Activated naive CD8-positive, alpha-beta T cell treated with anti-CD3 and anti-CD28 coated beads, Interleukin-2, amount 50 U/mL, for 24 hours (primary cell): ENCODE results near the gene ICA1L.

Experiments used
- ATAC-seq: fragments of 150-1000 bp; cut with Tn5 transposase; one replicate; pipeline ENCODE4 v1.10.0; 2021
- DNase-seq: peaks from one replicate; pipeline ENCODE4 v3.0.0; 2021
- H3K27ac Mint-ChIP-seq: one replicate; pipeline ENCODE4 v1.8.0; 2021; ENCODE audit warnings: mild to moderate bottlenecking, mixed read lengths
- H3K27me3 Mint-ChIP-seq: one replicate; pipeline ENCODE4 v1.8.0; 2021; ENCODE audit warnings: mixed read lengths
- H3K36me3 Mint-ChIP-seq: one replicate; pipeline ENCODE4 v1.8.0; 2021; ENCODE audit warnings: low read depth, mixed read lengths
- H3K4me1 Mint-ChIP-seq: one replicate; pipeline ENCODE4 v1.8.0; 2021; ENCODE audit warnings: mixed read lengths
- H3K4me3 Mint-ChIP-seq: one replicate; pipeline ENCODE4 v1.8.0; 2021; ENCODE audit warnings: mild to moderate bottlenecking, moderate library complexity, mixed read lengths
- H3K9me3 Mint-ChIP-seq: one replicate; pipeline ENCODE4 v1.8.0; 2021; ENCODE audit warnings: mixed read lengths

Gene ICA1L

DNA sequence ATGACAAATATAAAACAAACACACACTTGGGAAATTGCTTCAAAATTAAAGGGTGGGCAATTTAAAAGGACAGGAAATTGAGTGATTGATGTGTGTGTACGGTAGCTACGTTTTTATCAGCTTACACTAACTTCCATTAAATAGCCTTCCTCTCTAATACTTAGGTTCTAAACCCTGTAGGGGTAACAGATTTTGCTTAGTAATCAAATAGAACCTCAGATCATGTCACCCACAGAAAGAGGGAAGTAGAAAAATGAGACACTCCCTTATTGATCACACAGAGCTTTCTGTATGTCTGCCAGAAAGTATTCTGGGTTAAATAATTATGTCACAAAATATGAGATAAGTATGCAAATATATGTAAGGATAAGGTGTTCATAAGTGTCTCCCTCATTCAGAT lies 93.3 kb downstream of the ICA1L start:
- Mint-ChIP-seq H3K27me3 (no peaks in the 10 kb centered on the region), H3K9me3 (no peaks in the 10 kb centered on the region), H3K4me3 (no peak overlapping the region), H3K36me3 (peaks cover 36% of the 10 kb centered on the region), H3K4me1 (peaks cover 40% of the 10 kb centered on the region), H3K27ac (no peak overlapping the region)
- ATAC-seq (no peak), DNase-seq (no peak)

DNA sequence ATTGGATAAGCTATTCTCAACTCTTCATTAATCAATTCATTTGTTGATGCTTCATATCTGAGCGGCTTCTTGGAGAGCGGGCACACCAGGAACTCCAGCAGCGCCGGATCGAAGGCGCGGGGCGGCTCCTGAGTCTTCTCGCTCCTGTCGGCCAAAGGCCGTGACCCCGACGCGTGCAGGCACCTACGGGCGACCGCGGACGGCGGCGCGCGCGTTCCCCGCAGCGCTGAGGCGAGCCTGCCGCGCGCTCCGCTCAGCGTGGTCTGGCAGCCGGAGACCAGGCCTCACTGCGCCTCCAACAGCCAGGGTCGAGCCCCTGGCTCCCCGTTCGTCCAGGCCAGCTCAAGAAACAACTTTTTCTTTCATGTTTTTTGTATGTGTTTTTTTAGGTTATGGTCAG lies 97.5 kb downstream of the ICA1L start:
- Mint-ChIP-seq H3K4me3 (no peak overlapping the region), H3K9me3 (no peaks in the 10 kb centered on the region), H3K4me1 (peaks cover 24% of the 10 kb centered on the region), H3K36me3 (peaks cover 24% of the 10 kb centered on the region), H3K27me3 (no peaks in the 10 kb centered on the region), H3K27ac (peak overlapping the region; percentile 29)
- no peak for ATAC-seq
- no peak for DNase-seq

DNA sequence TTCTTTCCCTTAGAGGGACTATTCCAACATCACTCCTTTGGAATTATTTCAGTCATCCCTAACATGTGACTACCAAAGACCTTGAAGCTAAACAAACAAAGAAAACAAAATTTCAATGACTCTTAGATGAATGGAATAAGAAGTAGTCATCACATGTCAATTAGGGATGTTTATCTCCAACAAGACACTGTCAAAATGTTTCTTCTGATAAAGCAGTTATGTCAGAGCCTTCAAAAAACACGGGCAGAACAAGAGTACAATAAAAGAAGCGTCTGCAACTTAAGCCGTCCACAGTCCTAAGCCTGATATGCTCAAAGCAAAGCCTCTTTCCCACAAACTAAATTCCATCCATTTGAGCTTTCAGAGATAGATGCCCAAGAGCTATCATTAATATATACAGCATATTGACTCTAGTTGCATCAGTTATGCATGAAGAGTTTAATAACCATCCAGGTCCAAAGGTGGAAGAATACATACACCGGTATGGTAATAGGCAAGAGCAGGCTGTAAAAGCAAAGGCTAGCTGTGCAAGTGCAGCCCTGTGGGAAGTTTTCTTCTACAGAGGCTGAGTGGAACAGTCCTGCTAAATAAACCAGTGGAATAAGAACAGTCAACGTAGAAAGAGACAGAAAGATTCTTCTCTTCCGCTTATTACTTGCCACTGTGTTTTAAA lies 98.1 kb downstream of the ICA1L start:
- DNase-seq = no peak
- Mint-ChIP-seq H3K9me3 (no peaks in the 10 kb centered on the region), H3K36me3 (peaks cover 21% of the 10 kb centered on the region), H3K27ac (no peak overlapping the region), H3K4me3 (no peak overlapping the region), H3K4me1 (peaks cover 20% of the 10 kb centered on the region), H3K27me3 (no peaks in the 10 kb centered on the region)
- ATAC-seq = no peak

DNA sequence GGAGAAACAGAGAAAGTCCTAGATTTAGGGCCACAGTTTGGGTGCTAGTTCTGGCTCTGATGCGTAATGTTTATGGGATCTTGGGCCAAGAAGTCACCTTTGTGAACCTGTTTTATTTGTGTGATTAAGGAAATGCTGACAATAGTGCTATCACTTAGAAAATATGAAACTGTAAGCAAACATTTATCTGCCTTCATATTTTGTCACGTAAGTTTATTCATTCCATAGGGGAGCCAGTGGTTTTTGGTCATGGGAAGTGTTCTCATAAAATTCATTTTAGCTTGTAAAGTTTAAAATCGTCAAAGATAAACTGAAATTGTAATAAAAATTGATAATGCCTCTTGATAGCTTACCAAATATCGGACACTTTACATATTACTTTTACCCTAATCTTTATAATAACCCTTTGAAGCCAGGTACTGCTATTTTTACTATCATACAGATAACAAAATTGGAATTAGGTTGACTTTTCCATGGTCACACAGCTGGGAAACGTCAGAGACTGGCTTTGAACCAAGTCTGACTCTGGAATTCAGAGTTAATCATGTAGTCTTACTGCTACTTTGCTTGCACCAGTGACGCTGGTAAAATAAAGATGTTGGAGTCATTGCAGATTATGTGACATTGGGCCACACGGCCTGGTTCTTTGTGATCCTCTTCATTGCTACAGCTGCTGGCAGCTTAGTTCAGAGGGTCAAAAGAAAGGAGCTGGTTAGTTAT lies 99.7 kb downstream of the ICA1L start:
- ATAC-seq = no peak
- Mint-ChIP-seq H3K27me3 (no peaks in the 10 kb centered on the region), H3K4me3 (no peak overlapping the region), H3K27ac (no peak overlapping the region), H3K9me3 (no peaks in the 10 kb centered on the region), H3K36me3 (peaks cover 18% of the 10 kb centered on the region), H3K4me1 (peaks cover 16% of the 10 kb centered on the region)
- no peak for DNase-seq

DNA sequence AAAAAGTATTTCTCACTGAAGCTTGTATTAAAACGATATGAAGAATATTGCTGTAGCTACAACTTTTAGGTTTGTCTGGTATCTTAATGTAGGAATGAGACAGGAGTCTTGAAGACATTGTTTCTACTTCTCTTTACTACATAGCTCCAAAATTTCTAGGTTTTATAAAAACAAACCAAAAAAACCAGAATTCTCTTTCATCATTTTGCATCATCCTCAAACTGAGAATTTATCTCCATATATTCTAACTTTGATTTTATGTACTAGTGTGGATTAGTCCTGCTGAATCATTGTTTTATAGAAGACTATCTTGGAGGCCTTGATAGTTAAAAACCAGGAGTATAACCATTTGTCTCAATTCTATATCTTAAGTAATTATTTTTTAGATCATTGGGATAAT lies 100.2 kb downstream of the ICA1L start:
- DNase-seq = no peak
- Mint-ChIP-seq H3K27ac (no peak overlapping the region), H3K27me3 (no peaks in the 10 kb centered on the region), H3K36me3 (peaks cover 16% of the 10 kb centered on the region), H3K9me3 (no peaks in the 10 kb centered on the region), H3K4me1 (peaks cover 16% of the 10 kb centered on the region), H3K4me3 (no peak overlapping the region)
- no peak for ATAC-seq

DNA sequence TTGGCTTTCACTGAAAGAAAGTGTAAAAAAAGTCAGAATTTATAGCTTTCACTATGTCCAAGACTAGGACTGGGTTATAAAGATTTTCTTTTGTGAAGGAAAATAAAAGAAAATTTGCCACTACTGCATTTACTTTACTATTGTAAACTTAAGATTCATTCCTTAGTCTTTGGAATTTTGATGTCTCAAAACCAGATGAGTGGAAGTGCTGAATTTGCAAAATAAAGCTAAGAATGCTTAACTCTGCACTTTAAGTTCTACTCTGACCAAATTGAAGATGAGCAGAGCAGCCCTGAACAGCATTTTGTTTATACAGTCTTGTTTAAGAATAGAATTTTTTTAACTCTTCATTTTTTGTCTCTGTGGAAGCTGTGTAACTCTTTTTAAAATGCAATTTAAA lies 102.4 kb downstream of the ICA1L start:
- Mint-ChIP-seq H3K4me1 (peaks cover 23% of the 10 kb centered on the region), H3K27me3 (no peaks in the 10 kb centered on the region), H3K9me3 (no peaks in the 10 kb centered on the region), H3K27ac (no peak overlapping the region), H3K36me3 (peaks cover 17% of the 10 kb centered on the region), H3K4me3 (no peak overlapping the region)
- DNase-seq (no peak), ATAC-seq (no peak)

DNA sequence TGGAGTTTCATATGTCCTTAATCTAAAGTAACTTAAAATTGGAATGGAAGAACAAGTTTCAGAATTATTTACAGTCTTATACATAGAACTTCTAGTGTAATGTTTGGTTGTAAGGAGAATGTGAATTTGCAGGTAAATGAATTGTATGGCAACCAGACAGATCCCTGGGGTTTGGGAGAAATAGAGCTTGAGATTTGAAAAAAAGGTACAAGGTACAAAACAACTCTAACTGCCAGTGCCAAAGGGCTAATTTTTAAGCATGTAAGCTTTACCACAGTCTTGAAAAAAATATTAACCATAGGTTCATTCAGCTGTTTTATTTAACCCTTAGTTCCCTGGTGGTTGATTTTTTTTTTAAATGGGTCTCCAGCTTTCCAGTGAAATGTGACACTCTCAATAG lies 103.3 kb downstream of the ICA1L start:
- peaks cover 17% of the 10 kb centered on the region for H3K36me3 Mint-ChIP-seq
- H3K9me3 Mint-ChIP-seq = no peaks in the 10 kb centered on the region
- no peaks in the 10 kb centered on the region for H3K27me3 Mint-ChIP-seq
- peak overlapping the region; percentile 3 for H3K27ac Mint-ChIP-seq
- ATAC-seq = no peak
- H3K4me1 Mint-ChIP-seq = peaks cover 31% of the 10 kb centered on the region
- no peak for DNase-seq
- H3K4me3 Mint-ChIP-seq = no peak overlapping the region

DNA sequence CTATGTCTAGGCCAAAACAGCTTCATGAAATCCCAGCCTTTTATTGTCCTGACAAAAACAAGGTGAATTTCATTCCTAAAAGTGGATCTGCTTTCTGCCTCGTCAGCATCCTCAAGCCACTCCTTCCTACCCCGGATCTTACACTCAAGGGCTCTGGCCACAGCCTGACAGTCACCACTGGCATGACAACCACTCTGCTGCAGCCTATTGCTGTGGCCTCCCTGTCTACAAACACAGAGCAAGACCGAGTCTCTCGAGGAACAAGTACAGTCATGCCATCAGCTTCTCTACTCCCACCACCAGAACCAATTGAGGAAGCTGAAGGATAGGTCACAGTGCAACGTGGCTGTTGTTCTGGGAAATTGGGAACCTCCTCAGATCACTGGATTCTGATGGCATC lies 106.1 kb downstream of the ICA1L start:
- peak overlapping the region; percentile 32 for H3K27ac Mint-ChIP-seq
- no peak for DNase-seq
- H3K4me1 Mint-ChIP-seq = peaks cover 48% of the 10 kb centered on the region
- no peaks in the 10 kb centered on the region for H3K9me3 Mint-ChIP-seq
- peaks cover 17% of the 10 kb centered on the region for H3K36me3 Mint-ChIP-seq
- H3K27me3 Mint-ChIP-seq = no peaks in the 10 kb centered on the region
- no peak overlapping the region for H3K4me3 Mint-ChIP-seq
- no peak for ATAC-seq

DNA sequence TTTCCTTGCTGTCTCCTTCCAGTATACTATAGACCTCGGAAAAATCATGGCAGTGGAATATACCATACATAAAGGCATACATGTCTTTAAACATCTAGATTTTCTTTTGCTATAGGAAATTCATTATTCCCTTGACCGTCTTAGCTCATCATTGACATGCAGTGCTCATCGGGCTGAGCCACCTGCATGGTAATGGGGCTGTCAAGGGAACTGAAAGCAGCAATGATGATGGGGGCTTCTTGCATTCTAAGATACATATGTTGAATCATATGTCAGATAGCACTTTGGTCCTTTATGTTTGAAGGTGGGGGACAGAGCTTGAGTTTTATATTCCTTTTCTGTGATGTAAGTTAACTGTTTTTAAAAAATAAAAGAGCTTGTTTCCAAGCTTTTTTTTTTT lies 106.6 kb downstream of the ICA1L start:
- Mint-ChIP-seq H3K27me3 (no peaks in the 10 kb centered on the region), H3K27ac (no peak overlapping the region), H3K36me3 (peaks cover 16% of the 10 kb centered on the region), H3K4me3 (no peak overlapping the region), H3K9me3 (no peaks in the 10 kb centered on the region), H3K4me1 (peaks cover 49% of the 10 kb centered on the region)
- DNase-seq = no peak
- no peak for ATAC-seq

DNA sequence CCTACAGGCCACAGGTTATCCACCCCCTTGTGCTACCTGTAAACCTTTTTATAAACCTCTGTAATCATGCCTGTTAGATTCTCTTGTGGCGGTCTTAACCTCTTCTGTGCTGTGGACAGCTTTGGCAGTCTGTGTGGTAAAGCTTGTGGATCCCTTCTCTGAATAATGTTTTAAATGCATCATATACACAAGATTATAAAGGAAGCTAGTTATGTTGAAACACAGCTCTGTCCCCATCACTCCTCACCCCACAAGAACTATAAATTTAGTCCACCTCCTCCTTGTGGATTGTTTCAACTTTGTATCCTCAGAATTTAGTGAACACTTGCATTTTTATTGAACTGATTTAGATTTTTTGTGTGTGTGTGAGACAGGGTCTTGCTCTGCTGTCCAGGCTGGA lies 107.7 kb downstream of the ICA1L start:
- DNase-seq (no peak), ATAC-seq (no peak)
- H3K36me3 Mint-ChIP-seq = peaks cover 14% of the 10 kb centered on the region
- H3K27me3 Mint-ChIP-seq = no peaks in the 10 kb centered on the region
- peak overlapping the region; percentile 93 for H3K27ac Mint-ChIP-seq
- H3K9me3 Mint-ChIP-seq = no peaks in the 10 kb centered on the region
- H3K4me3 Mint-ChIP-seq = peak overlapping the region; percentile 76
- H3K4me1 Mint-ChIP-seq = peaks cover 38% of the 10 kb centered on the region

DNA sequence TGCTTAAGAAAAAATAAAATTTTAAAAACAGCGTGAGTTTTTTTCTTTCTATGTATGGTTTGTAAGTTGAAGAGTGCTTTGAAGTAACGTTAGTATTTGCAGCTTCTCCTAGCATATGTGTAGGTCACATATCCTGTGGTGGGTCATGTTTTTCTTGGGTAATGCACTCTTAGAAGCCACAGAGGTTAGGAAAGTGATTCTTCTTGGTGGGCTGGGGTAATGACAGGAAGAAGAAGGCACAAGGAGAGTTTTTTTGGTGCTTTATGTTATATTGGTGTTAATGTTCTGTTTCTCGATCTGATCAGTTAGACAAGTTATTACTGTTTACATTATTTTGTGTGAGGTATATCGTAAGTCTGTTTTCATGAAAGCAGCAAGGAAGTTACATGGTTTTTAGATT lies 109.0 kb downstream of the ICA1L start:
- H3K9me3 Mint-ChIP-seq = no peaks in the 10 kb centered on the region

DNA sequence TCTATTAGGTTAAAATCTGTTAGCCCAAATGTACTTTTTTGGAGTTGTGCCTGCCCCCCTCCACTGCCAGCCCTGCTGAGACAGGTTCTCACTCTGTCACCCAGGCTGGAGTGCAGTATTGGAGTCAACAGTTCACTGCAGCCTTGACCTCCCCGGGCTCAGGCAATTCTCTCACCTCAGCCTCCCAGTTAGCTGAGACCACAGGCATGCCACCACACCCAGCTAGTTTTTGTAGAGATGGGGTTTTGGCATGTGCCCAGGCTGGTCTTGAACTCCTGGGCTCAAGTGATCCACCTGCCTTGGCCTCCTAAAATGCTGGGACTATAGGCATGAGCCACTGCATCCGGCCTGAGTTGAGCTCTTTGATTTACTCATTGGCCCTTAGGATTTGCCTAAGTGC lies 110.7 kb downstream of the ICA1L start:
- peak overlapping the region; percentile 21 for H3K27ac Mint-ChIP-seq
- no peaks in the 10 kb centered on the region for H3K9me3 Mint-ChIP-seq
- DNase-seq (no peak), ATAC-seq (no peak)
- no peak overlapping the region for H3K4me3 Mint-ChIP-seq
- H3K36me3 Mint-ChIP-seq = peaks cover 18% of the 10 kb centered on the region
- H3K27me3 Mint-ChIP-seq = no peaks in the 10 kb centered on the region
- peaks cover 33% of the 10 kb centered on the region for H3K4me1 Mint-ChIP-seq

More for the DNA sequence above, 109.0 kb downstream of the ICA1L start:
- Mint-ChIP-seq H3K4me3 (peak overlapping the region; percentile 76), H3K36me3 (peaks cover 11% of the 10 kb centered on the region), H3K27me3 (no peaks in the 10 kb centered on the region), H3K27ac (peak overlapping the region; percentile 93), H3K4me1 (peaks cover 33% of the 10 kb centered on the region)
- ATAC-seq = peak; percentile 86
- DNase-seq = no peak

DNA sequence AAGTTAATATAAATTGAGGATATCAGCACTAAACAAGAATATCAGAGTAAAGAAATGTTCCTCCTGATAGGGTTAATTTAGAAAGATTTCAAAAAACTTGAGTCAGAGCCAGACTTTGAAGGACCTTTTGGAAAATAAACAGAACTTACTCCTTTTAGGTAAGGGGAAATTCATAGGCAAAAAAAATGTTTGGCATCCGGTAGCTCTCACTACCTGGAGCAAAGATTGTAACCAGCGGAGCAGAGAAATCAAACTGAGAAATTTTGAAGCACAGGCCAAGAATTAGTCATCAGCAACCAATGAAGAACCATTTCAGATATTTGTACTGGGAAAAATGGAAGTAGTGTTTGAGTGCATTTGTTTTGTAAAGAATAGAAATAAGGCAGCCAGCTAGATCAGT lies 113.0 kb downstream of the ICA1L start:
- no peak overlapping the region for H3K27ac Mint-ChIP-seq
- peaks cover 30% of the 10 kb centered on the region for H3K4me1 Mint-ChIP-seq
- DNase-seq = no peak

DNA sequence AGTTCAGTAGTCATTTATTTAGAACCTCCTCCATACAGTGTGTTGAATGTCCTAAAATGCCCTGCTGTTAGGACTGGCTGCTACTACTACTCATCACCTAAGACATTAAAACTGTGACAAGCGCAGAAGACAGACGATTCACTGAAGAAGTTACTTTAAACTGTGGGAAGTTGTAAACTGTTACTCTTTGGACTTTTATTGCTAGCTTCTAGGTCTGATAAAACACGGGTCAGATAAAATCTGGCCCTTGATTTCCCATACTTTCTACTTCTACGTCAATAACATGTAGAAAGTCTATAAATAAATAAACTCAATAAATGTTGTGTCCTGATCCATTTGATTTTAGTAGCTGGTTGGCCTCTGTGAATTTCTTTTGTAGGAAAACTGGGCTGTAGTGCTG lies 113.4 kb downstream of the ICA1L start:
- Mint-ChIP-seq H3K36me3 (peaks cover 21% of the 10 kb centered on the region), H3K27ac (no peak overlapping the region), H3K9me3 (peaks cover 6% of the 10 kb centered on the region), H3K27me3 (no peaks in the 10 kb centered on the region), H3K4me1 (peaks cover 30% of the 10 kb centered on the region), H3K4me3 (no peak overlapping the region)
- ATAC-seq (no peak), DNase-seq (no peak)

More for the DNA sequence above, 113.0 kb downstream of the ICA1L start:
- Mint-ChIP-seq H3K27me3 (no peaks in the 10 kb centered on the region), H3K9me3 (peaks cover 6% of the 10 kb centered on the region), H3K4me3 (no peak overlapping the region), H3K36me3 (peaks cover 16% of the 10 kb centered on the region)
- no peak for ATAC-seq

DNA sequence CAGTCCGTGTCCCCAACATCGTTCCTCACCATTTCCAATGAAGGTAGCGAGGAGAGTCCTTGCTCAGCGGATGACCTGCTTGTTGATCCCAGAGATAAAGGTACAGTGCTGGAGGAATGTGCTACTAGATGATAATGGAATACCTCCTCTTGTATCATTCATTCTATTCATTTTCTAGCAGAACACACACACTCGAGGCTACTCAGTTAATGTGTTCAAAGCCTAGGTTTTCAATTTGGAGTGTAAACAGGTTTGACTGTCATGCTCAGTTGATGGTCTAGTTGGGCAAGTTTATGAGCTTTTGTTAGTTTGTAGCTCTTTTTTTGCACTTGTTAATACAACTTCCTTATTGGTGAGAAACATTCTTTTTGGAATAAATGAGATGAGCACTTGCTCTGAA lies 114.2 kb downstream of the ICA1L start:
- H3K27me3 Mint-ChIP-seq = no peaks in the 10 kb centered on the region
- H3K27ac Mint-ChIP-seq = no peak overlapping the region
- H3K9me3 Mint-ChIP-seq = peaks cover 6% of the 10 kb centered on the region
- H3K4me3 Mint-ChIP-seq = no peak overlapping the region
- peaks cover 19% of the 10 kb centered on the region for H3K36me3 Mint-ChIP-seq
- DNase-seq = no peak
- H3K4me1 Mint-ChIP-seq = peaks cover 26% of the 10 kb centered on the region
- no peak for ATAC-seq
